ENCODE measurements around the gene OR7E24.
A peak's percentile ranks its signal among the peaks of the same experiment; 100 is the strongest.
"Not testable (repeated sequence)": the region's sequence is repeated elsewhere in the genome, so short reads cannot be mapped to it uniquely, and the experiment has no call there.

OR7E24 gene

DNA sequence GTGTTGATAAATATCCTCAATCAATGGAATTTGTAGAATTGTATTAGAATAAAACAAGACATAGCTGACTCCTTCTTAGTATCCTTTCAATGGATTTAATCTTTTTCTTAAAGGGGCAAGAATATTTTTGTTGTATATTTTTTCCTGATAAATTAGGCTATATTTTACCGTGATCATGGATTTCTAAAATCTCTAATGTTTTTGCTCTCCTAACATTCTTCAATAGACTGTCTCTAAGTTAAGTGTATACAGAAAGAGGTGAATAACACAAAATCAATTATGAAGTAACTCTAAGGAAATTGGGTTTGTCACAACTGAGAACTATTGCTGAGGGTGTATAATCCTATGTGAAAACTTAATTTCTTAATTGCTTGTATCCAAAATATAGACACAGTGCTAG, at the start of gene OR7E24:
Gene OR7E24 (plus strand): TSS at position 301 of the 400 bp plus-strand sequence. CDS start 114 bp downstream, outside the sequence.
- DNase-seq, result no peak

- peak; percentile 48 for DNase-seq
Measured at GRCh38 chr19:9205501-9206113, 45.1 kb upstream of the OR7E24 start.

DNA sequence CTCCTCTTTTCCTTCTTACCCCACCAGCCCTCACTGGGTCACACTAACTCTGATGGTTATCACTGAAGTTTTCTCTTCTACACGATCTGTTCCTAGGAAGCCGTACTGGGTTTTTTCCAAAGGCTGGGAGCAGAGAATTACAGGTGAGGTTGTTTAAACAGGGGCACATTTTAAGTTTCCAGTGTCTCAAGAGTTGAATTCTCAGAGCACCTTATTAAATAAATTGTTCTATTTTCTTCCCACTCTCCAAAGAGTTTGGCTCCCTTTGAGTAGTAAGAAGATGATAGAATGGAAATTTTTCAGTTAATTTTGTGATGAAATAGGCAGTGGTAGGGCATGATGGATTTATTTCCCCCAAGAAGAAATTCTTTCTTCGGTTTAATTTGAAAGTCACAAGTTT, 31.2 kb upstream of the OR7E24 start, which contains the start of gene OR7D4:
Gene OR7D4 (minus strand): TSS at position 101 of the 400 bp plus-strand sequence. CDS start 4,752 bp downstream, outside the sequence.
- no peak for DNase-seq

- DNase-seq, result no peak
Measured at GRCh38 chr19:9251236-9251635, 506 bp downstream of the OR7E24 start.

GRCh38 chr19:9283485-9283884, 32.8 kb downstream of the OR7E24 start:
- DNase-seq, result not testable (repeated sequence)

DNA sequence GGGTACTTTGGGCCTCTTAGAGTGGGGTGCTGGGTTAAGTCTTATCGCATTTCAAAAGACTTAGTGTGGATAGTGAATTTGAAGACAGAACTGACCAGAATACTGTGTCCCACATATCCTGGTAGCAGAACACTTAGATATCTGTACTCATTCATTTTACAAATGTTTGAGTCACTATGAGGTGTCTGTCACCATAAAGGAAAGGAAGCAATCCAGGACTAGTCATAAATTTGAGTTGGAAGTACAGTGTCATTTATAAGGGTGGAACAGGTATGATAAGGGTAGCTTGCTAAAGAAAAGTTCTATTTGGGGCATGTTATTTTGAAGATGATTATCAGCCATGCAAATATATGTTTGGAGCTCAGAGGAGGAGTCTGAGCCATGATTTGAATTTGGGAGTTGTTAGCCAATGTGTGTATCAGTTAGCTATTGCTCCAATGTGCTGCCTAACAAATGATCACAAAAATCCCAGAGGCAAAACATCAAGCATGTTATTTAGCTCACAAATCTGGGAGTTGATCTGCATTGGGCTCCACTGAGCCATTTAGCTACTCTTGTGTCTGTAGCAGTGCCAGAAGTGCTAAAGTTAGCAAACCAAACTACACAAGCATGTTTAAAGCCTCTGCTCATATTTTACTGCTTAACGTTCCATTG, 38.6 kb downstream of the OR7E24 start:
- no peak for DNase-seq

DNA sequence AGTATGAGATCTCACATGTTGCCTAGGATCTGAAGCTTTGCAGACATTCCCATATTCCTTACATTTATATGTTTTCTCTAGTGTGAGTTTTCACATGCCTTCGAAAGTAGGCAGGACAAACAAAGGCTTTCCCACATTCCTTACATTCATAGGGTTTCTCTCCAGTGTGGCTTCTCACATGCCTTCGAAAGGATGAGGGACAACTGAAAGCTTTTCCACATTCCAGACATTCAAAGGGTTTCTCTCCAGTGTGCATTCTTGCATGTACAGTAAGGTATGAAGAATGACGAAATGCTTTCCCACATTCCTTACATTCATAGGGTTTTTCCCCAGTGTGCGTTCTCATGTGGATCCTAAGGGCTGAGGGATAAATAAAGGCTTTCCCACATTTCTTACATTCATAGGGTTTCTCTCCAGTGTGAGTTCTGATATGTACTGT, 44.7 kb downstream of the OR7E24 start:
- no peak for DNase-seq

GRCh38 chr19:9296336-9296735, 45.6 kb downstream of the OR7E24 start:
- DNase-seq, result no peak

Data from inflammatory macrophage treated with lipopolysaccharide for 4 hours (primary cell).